ENCODE measurements around the gene ALS2. TPM values are rescaled to one million over a fixed set of nuclear protein-coding genes. Genes with fewer than 3 reads are reported as not detected.

ALS2 gene
- total RNA-seq, 1 donor from 2014 or later: 48.1 TPM

DNA sequence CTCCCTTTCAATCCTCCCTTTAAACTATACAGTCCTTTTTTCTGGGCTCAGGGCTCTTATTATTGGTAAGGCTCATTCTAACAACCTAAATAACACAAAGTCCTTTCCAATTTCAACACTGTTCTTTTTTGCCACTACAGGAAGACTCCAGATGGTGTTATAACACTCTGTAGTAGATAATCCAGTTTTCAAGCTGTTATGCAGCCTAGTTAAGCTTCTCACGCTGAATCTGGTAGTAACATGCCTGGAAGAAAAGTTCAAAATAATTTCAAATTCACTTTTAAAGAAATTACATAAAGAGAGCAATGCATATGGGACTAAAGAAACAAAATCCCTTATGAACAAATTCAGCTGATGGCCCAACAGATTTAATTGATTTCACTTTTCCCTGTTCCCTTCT lies 79.1 kb downstream of the ALS2 start:
- Mint-ChIP-seq H3K9me3 (ENCODE audit: low read depth) (no peaks in the 10 kb centered on the region), H3K36me3 (ENCODE audit: insufficient read depth) (peaks cover 15% of the 10 kb centered on the region), H3K4me1 (ENCODE audit: low read depth) (peaks cover 5% of the 10 kb centered on the region), H3K27me3 (no peaks in the 10 kb centered on the region), H3K27ac (no peak overlapping the region), H3K4me3 (ENCODE audit: low read depth) (no peak overlapping the region)
- TF ChIP-seq, protein P1, sequence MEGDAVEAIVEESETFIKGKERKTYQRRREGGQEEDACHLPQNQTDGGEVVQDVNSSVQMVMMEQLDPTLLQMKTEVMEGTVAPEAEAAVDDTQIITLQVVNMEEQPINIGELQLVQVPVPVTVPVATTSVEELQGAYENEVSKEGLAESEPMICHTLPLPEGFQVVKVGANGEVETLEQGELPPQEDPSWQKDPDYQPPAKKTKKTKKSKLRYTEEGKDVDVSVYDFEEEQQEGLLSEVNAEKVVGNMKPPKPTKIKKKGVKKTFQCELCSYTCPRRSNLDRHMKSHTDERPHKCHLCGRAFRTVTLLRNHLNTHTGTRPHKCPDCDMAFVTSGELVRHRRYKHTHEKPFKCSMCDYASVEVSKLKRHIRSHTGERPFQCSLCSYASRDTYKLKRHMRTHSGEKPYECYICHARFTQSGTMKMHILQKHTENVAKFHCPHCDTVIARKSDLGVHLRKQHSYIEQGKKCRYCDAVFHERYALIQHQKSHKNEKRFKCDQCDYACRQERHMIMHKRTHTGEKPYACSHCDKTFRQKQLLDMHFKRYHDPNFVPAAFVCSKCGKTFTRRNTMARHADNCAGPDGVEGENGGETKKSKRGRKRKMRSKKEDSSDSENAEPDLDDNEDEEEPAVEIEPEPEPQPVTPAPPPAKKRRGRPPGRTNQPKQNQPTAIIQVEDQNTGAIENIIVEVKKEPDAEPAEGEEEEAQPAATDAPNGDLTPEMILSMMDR (IDR thresholded peaks at IDR 0.05; ENCODE audit: unreplicated experiment): no peak
- DNase-seq (ENCODE audit: low spot score, unreplicated experiment): no peak

- DNase-seq (ENCODE audit: low spot score, unreplicated experiment): no peak
- Mint-ChIP-seq H3K4me1 (ENCODE audit: low read depth) (peaks cover 5% of the 10 kb centered on the region), H3K27ac (no peak overlapping the region), H3K36me3 (ENCODE audit: insufficient read depth) (peaks cover 11% of the 10 kb centered on the region), H3K9me3 (ENCODE audit: low read depth) (no peaks in the 10 kb centered on the region), H3K4me3 (ENCODE audit: low read depth) (no peak overlapping the region), H3K27me3 (no peaks in the 10 kb centered on the region)
- TF ChIP-seq, protein P1 (IDR thresholded peaks at IDR 0.05; ENCODE audit: unreplicated experiment): no peak
Observed at GRCh38 chr2:201699416-201699815, 81.3 kb downstream of the ALS2 start.

DNA sequence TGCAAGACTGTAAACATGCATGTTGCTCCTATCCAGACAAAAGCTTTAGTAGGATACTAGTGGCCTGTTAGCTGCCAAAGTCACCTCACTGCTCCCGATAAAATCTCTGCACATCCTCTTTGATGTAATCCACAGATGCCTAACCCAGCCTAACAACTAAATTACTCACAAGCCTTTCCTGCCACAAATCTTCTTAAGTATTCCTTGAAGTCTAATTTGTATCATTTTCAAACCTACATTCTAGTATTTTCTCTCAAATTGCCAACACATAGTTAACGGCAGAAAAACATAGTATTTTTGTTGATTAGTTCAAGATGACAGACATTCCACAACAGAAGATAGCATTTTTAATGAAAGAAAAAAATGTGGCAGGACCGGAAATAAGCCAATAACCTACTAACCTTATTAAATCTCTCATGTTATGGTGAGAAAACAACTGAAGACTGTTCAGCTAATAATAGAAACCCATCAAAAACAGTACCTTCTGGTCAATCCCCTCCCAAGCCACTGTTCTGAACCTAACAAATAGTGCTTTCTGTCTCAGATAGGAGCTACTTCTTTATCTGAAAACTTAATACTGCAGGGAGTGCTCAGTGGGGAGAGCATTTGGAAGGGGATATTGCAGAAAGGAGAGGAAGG lies 82.0 kb downstream of the ALS2 start, which contains the start of gene MPP4:
MPP4 (minus strand) TSS at position 57 of the 639 bp plus-strand sequence. CDS start 4,690 bp downstream, outside the sequence.
- Mint-ChIP-seq H3K27me3 (no peaks in the 10 kb centered on the region), H3K4me3 (ENCODE audit: low read depth) (no peak within 1 kb of the TSS), H3K4me1 (ENCODE audit: low read depth) (peaks cover 5% of the 10 kb centered on the region), H3K9me3 (ENCODE audit: low read depth) (no peaks in the 10 kb centered on the region), H3K27ac (peak within 1 kb of the TSS; percentile 25), H3K36me3 (ENCODE audit: insufficient read depth) (peaks cover 7% of the 10 kb centered on the region)
- TF ChIP-seq, protein P1 (IDR thresholded peaks at IDR 0.05; ENCODE audit: unreplicated experiment): no peak
- no peak for DNase-seq (ENCODE audit: low spot score, unreplicated experiment)

DNA sequence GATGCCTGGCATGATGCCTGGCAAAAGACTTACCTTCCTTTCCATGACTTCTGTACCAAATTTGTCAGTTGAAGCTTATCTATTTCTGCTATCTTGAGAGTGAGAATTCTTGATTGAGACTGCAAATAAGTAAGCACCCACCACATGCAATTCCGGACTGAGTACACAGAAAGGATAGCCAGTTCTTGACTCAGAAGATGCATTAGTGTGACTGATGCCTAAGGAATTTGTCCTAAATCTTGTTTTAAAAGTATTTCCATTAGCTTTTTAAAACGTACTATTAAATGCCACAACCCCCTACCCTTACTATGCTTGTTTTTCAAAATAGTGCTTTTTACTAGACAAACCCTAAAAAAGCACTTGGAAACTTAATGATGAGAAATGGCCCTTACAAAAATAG lies 82.8 kb downstream of the ALS2 start:
- Mint-ChIP-seq H3K9me3 (ENCODE audit: low read depth) (no peaks in the 10 kb centered on the region), H3K36me3 (ENCODE audit: insufficient read depth) (peaks cover 5% of the 10 kb centered on the region), H3K27ac (peak overlapping the region; percentile 25), H3K4me3 (ENCODE audit: low read depth) (no peak overlapping the region), H3K4me1 (ENCODE audit: low read depth) (peaks cover 5% of the 10 kb centered on the region), H3K27me3 (no peaks in the 10 kb centered on the region)
- TF ChIP-seq, protein P1 (IDR thresholded peaks at IDR 0.05; ENCODE audit: unreplicated experiment): no peak
- no peak for DNase-seq (ENCODE audit: low spot score, unreplicated experiment)

DNA sequence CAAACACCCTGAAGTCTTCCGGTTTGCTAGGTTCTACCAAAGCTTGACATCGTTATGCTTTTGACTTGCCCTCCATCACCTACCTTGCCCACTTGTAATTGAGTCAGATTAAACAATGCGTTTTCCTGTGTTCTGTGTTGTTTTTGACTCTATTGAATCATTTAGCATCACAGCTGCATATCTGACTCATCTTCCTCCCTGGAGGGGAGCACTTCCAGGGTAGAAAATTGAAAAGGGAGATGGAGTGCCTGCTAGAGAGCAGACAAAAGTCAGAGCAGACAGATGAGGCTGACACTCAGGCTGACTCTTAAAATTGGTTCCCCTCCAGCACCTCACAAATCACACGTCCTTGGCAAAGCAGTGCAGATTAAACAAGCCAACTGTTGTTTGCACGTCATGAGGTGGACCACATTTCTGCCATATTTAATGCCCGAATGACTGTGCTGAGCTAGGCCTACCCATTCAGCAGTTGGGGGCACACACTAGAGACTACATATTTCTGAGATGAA lies 84.5 kb downstream of the ALS2 start:
- Mint-ChIP-seq H3K4me1 (ENCODE audit: low read depth) (peaks cover 5% of the 10 kb centered on the region), H3K36me3 (ENCODE audit: insufficient read depth) (peaks cover 4% of the 10 kb centered on the region), H3K9me3 (ENCODE audit: low read depth) (no peaks in the 10 kb centered on the region), H3K4me3 (ENCODE audit: low read depth) (no peak overlapping the region), H3K27me3 (no peaks in the 10 kb centered on the region), H3K27ac (no peak overlapping the region)
- no peak for DNase-seq (ENCODE audit: low spot score, unreplicated experiment)
- TF ChIP-seq, protein P1 (IDR thresholded peaks at IDR 0.05; ENCODE audit: unreplicated experiment): no peak

Measured in progenitor cell of endocrine pancreas (in vitro differentiated cells).